ENCODE data around the gene PRKAG2. TPM values are rescaled to one million over a fixed set of nuclear protein-coding genes. Genes with fewer than 3 reads are reported as not detected.

Gene PRKAG2
- total and polyA plus RNA-seq, 8 donors, result 19.9 to 302 (median 60.9) TPM

GRCh38 chr7:151890355-151891004 is 13.6 kb upstream of the PRKAG2 start:
- WGBS, 5 donors, result 72 to 84% (median 79%) methylated on average over 12 of the region's 12 CpGs
- TF ChIP-seq POLR2A (IDR thresholded peaks at IDR 0.05), result no peak
- no peak for TF ChIP-seq CTCF (IDR thresholded peaks at IDR 0.05)
- no peak for TF ChIP-seq POLR2AphosphoS5 (IDR thresholded peaks at IDR 0.05)
- TF ChIP-seq EP300 (IDR thresholded peaks at IDR 0.05), result no peak
- Histone ChIP-seq H3K4me3 (no peak overlapping the region), H3K27me3 (peaks cover 0 to 3% (median 0%) of the 10 kb centered on the region in 3 donors), H3K9me3 (no peaks in the 10 kb centered on the region), H3K27ac (no peak overlapping the region), H3K36me3 (no peaks in the 10 kb centered on the region), H3K4me1 (peaks cover 0 to 9% (median 6%) of the 10 kb centered on the region in 4 donors)
- intact Hi-C loops (cut with DNase I; ENCODE audit: low total_unique reads), result no loop called here
- DNase-seq, result no peak

- H3K4me1 ChIP-seq, result peaks cover 0 to 9% (median 4%) of the 10 kb centered on the region in 4 donors
- H3K27me3 ChIP-seq, result peaks cover 0 to 3% (median 0%) of the 10 kb centered on the region in 3 donors
- intact Hi-C loops (cut with DNase I; ENCODE audit: low total_unique reads), result no loop called here
- TF ChIP-seq EP300 (IDR thresholded peaks at IDR 0.05) (no peak), CTCF (IDR thresholded peaks at IDR 0.05) (no peak), POLR2A (IDR thresholded peaks at IDR 0.05) (no peak), POLR2AphosphoS5 (IDR thresholded peaks at IDR 0.05) (no peak)
- H3K4me3 ChIP-seq, result no peak overlapping the region
- H3K9me3 ChIP-seq, result no peaks in the 10 kb centered on the region
- DNase-seq, result no peak
- no peaks in the 10 kb centered on the region for H3K36me3 ChIP-seq
- WGBS, 5 donors, result 83 to 89% (median 85%) methylated on average over 18 to 21 of the region's 21 CpGs
- H3K27ac ChIP-seq, result no peak overlapping the region
These were observed 12.8 kb upstream of the PRKAG2 start for GRCh38 chr7:151889406-151890354.

- intact Hi-C loops (cut with DNase I; ENCODE audit: low total_unique reads), result no loop called here
- TF ChIP-seq POLR2A (IDR thresholded peaks at IDR 0.05) (no peak), EP300 (IDR thresholded peaks at IDR 0.05) (no peak), POLR2AphosphoS5 (IDR thresholded peaks at IDR 0.05) (no peak), CTCF (IDR thresholded peaks at IDR 0.05) (no peak)
- H3K9me3 ChIP-seq, result no peaks in the 10 kb centered on the region
- no peaks in the 10 kb centered on the region for H3K36me3 ChIP-seq
- 84 to 91% (median 86%) methylated on average over 24 of the region's 24 CpGs for WGBS, 5 donors
- no peak overlapping the region for H3K4me3 ChIP-seq
- peaks cover 0 to 9% (median 4%) of the 10 kb centered on the region in 4 donors for H3K4me1 ChIP-seq
- H3K27me3 ChIP-seq, result peaks cover 0 to 3% (median 0%) of the 10 kb centered on the region in 3 donors
- no peak for DNase-seq
- H3K27ac ChIP-seq, result no peak overlapping the region
These were observed 11.5 kb upstream of the PRKAG2 start for GRCh38 chr7:151888079-151889067.
